22Rv1 (cell line): ENCODE data around the gene CRADD.

Experiments
- ZFX ChIP-seq: fragments of 450-650 bp; IDR thresholded peaks from 2 replicates; pipeline ENCODE4 v1.6.1; 2017; ENCODE audit warnings: antibody characterized with exemption, borderline replicate concordance
- TF ChIP-seq, protein P1 (sequence below): fragments of 450-650 bp; IDR thresholded peaks from 2 replicates; pipeline ENCODE4 v1.5.1; 2017; ENCODE audit warnings: mild to moderate bottlenecking

DNA sequence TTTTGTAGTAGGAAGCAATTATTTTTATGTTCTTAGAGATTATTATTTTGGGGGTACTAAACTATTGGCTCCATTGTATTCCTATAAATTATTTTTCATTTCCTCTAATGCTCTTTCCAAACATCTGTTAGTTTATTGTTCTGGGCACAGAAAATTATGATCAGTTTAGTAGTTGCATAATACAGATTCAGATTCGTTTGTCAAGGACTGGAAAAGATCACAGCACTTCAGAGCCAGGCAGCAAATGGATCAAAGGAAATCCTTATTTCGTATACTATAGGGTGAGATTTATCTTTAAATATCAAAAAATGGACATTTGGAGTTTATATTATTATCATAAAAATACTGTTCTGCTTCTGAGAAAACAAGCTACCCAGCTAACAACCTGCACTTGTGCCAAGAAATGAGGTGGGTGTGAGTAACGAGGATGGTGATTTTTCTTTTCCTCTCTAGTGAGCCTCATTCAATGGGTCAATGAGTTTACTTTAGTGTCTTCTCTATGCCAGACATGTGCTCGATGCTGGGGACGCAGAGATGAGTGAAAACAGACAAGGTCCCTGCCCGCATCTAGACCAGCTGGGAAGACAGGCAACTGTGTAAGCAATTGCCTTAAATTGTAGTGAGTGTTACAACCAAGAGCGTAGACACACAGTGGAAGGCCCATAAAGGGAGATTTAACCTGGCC is 262.6 kb downstream of the CRADD start:
- TF ChIP-seq, protein P1, sequence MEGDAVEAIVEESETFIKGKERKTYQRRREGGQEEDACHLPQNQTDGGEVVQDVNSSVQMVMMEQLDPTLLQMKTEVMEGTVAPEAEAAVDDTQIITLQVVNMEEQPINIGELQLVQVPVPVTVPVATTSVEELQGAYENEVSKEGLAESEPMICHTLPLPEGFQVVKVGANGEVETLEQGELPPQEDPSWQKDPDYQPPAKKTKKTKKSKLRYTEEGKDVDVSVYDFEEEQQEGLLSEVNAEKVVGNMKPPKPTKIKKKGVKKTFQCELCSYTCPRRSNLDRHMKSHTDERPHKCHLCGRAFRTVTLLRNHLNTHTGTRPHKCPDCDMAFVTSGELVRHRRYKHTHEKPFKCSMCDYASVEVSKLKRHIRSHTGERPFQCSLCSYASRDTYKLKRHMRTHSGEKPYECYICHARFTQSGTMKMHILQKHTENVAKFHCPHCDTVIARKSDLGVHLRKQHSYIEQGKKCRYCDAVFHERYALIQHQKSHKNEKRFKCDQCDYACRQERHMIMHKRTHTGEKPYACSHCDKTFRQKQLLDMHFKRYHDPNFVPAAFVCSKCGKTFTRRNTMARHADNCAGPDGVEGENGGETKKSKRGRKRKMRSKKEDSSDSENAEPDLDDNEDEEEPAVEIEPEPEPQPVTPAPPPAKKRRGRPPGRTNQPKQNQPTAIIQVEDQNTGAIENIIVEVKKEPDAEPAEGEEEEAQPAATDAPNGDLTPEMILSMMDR, result no peak
- TF ChIP-seq ZFX, result no peak
